ENCODE results near the gene ERF.

Gene ERF

DNA sequence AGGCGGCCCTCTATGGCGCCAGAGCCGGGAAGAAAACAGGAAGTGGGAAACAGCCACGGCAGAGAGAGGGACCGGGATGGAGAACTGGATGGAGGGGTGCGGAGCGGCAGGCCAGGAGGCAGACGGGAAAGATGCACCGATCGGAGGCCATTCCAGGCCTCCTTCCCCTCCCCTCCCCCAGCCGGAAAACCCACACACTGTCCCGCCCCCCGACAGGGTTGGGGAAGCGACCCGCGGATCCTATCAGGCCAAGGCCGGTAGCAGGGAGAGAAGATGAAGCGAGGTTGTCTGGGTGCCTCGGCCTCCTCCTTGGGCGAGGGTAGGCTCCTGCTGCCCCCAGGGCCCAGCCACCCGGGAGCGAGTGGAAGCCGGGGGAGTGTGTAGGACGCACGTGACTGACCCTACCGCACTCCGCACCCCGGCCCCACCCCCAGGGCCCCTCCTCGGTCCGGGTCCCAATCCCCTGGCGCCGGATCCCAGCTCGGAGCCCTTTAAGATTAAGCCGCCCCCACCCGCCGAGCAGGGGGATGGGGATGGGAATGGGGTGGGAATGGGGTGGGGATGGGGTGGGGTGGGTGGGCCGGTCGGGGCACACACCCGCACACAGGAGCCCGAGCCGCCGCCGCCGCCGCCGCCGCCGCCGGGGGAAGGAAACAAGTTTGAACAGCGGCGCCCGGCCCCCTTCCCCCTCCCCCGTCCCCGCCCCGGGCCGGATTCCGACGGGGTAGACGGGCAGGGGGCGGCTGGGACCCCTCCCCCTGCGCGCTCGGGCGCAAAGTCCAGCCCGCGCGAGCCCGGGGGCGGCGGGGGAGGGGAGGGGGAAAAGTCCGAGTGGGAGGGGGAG is 1.5 kb downstream of the ERF start:
- peak; percentile 57 for DNase-seq (ENCODE audit: low spot score)

DNA sequence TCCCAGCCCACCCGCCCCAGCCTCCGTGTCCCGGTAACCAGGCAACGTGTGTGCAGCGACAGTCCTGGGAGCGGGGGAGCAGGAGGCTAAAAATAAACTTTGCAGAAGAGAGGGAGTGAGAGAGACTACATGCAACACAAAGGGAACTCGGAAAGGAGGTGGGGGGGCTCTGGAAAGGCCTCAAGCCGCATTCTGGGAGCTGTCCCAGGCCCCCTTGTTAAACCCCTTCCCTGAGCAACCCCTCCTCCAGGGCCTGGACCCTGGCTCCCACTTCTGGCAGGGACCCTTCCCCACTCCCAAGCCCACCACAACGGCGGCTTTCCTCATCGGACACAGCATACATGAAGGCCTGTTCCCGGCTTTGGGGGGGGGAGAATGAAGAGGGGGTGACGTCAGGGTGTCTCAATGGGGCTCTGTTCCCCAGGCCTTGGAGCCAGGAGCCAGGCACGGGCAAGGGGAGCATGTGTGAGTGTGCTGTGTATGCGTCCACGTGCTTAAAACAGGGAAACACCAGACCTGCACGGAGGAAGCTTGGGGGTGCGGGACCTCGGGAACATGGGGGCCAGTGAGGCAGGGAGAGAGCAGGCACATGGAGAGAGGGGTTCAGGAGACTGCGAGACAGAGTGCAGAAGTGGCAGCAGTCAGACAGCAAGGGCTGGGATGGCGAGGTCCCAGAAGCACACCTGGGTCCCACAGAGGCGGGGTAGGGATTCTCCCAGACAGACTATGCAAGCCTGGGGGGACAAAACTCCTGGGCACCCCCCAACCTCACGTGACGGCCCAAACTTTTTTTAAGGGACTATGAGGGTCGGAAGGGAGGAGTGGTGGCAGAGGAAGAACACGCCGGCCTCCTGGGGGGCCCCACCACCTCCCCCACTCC is 2.3 kb downstream of the ERF start:
- peak; percentile 51 for DNase-seq (ENCODE audit: low spot score)

DNA sequence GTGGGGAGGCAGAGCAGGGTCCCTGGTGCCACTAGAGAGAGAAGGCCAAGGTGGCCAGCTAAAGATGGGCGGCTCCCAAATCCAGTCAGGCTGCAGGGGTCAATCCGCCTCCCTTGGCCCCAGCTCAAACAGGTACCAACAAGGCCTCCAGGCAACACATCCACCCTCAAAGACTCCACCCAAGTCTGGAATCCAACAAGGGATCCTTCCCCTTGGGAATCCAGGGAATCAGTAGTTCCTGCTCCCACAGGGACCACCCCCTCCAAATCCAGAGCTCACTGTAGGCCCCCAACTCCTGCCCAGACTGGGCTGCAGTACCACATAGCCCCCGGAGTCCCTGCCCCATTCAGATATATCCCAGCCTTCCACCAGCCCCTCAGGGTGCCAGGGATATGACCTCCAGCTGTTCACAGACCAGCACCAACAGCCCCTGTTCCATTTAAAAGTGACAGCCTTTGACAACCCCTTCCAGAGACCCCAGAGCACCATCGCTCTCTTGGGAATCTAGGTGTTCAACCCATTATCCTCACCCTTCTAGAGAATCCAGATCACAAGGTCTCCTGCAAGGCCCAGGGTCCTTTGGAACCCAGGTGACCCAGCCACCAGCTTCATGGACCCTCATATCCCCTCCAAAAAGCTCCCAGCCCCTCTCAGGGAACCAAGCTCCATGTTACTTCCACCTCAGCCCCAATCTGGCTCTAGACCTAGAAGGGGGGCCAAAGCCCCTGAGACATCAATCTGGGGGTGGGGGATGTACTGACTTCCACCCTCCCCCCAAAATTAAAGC is 3.2 kb downstream of the ERF start:
- DNase-seq (ENCODE audit: low spot score) = no peak

DNA sequence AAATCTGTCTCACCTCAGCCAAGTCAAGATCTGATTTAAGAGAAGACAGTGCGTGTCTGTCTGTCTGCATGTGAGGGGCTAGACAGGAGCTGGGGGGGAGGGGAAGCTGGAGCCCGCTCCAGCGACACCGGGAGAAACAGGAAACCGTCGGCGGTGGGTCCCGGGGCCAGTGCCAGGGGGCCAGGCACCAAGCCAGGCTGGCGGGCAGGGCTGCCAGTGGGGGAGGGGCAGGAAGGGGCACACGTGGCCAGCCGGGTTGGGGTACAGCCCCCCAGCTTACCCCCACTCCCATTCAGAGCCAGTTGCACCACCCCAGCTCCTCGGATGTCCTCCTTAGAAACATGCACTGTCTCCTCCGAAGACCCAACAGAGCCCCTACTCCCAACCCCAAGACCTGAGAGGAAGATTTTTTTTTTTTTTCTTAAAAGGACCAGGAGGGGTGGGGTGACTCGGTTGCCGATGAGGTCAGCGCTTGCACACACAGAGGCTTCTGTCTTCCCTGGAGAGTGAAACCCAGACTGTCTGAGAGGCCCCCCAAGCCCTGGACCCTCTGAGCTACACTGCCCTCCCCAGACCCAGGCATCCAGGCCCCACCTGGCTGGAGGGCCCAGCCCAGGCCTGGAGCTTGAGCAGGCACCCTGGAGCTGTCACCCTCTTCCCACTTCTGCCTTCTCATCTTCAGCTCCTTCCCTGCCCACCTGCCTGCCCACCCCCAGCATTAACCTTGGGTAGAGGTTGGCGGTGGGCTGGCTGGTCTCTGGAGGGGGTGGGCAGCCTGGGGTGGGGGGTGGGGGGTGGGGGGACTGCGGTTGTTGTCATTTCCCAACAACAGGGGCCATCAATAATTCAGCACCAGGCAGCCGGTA is 4.0 kb downstream of the ERF start:
- peak; percentile 45 for DNase-seq (ENCODE audit: low spot score)

DNA sequence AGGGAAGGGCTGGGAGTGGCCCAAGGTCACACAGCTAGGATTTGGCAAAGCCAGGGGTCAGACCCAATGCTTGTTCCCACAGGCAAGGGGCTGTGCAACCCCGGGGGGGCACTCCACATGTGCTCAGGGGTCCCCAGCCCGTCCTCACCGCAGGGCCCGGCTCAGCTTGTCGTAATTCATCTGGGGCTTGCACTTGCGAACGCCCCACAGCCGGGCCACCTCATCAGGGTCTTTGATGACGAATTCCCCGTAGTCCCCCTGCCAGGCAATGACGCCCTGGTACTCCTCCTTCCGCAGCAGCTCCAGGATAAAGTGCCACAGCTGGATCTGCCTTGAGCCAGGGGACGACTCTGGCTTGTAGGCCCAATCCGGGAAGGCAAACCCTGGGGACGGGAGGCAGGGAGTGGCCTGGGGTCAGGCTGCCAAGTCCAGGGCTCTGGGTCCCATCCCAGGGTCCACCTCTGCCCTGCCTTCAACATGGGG is 4.7 kb downstream of the ERF start:
- no peak for DNase-seq (ENCODE audit: low spot score)

DNA sequence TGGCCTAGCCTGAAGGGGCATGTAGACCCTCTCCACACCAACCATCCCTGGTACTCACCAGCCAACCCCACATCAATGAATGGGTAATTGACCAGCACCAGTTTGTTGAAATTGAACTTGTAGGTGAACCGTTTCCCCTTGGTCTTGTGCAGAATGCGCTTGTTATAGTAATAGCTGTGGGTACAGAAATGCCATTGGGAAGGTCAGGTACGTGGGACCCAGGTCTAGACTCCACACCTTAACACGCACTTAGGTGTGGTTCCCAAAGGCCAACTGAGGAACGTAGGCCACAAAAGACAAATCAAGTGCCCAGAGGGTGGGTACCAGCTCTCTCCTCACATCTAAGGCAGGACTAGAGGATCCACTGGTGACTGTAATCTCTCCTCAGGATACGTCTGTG is 5.2 kb downstream of the ERF start:
- no peak for DNase-seq (ENCODE audit: low spot score)

DNA sequence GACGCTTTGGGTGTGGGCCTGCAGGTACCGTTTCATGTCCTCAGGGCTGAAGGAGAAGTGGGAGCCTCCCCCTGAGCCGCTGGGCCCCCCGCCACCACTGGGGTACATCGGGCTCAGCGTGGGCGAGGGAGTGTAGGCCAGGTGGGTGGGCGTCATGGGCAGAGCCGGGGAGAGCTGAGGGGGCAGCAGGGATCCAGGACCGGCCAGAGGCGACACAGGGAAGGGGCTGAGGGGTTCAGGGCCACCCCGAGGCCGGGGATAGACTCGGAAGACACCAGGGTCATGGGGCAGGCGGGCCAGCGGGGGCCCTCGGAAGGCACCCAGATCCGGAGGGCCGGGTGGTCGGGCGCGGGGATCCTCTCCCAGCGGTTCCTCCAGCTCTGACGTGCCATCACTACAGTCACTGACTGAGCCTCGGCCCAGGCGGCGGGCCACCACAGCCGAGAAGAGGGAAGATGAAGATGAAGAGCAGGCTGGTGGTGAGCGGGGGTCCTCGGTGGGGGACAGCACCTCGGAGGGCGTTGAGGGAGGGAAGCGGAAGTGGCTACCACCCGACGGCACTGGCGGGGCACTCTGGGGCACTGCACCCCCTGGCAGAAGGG is 5.7 kb downstream of the ERF start:
- no peak for DNase-seq (ENCODE audit: low spot score)

DNA sequence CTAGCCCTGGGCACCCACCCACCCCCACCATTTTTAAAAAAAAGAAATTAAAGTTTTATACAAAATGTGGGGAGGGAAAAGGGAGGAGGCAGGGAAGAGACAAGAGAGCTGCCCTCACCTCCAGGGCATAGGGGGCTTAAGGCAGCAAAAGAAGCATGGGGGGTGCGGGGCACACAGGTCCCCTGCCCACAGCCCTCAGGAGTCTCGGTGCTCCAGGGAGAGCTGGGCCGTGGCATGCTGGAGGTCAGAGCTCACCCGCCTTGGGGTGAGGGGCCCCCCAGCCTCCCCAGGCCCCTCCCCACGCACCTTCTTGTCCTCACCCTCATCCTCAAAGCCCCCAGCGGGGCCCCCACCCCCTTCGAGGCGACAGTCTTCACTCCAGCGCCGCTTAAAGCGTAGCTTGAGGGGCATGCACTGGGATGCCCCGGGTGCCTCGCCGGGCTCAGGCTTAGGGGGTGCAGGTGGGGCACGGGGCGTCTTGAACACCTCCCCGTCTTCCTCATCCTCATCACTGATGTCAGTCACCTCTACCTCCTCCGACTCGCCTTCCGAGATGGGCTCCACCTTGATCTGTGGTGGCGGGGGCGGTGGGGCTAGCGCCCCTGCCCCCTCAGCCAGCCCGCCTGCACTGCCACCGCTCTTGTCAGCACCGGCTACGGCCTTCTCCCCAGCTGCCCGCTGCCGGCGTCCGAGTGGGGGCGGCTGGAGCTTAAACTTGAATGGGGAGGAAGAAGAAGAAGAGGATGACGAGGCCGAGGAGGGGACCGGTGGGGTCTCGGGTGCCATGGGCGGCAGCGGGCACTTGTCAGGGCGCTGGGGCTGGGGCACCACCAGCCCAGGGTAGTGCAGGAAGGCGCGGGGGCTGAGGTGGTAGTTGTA is 6.4 kb downstream of the ERF start:
- no peak for DNase-seq (ENCODE audit: low spot score)

DNA sequence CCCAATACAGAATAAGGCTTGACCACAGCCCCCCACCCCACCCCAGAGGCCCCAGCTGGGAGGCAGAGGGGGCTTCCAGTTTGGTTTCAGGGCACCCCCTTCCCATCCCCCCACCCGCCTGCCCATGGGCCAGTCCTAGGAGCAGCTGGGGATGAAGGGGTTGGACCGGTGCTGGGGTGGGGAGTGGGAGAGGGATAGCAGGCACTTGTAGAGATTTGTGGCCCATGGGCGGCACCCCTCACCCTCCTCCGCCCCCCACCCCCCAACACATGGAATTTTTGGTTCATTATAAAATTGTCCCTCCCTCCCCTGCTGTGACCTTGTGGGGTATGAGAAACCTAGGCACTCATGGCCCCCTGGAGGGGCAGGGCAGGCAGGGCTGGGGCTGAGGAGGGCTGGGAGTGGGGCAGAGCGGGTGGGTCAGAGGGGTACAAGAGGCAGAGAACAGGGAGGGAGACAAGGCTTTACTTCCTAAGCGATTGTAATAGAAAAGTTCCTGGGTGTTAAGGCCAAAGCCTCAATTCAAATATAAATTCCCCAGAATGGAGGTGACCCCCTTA is 7.2 kb downstream of the ERF start:
- DNase-seq (ENCODE audit: low spot score) = no peak

DNA sequence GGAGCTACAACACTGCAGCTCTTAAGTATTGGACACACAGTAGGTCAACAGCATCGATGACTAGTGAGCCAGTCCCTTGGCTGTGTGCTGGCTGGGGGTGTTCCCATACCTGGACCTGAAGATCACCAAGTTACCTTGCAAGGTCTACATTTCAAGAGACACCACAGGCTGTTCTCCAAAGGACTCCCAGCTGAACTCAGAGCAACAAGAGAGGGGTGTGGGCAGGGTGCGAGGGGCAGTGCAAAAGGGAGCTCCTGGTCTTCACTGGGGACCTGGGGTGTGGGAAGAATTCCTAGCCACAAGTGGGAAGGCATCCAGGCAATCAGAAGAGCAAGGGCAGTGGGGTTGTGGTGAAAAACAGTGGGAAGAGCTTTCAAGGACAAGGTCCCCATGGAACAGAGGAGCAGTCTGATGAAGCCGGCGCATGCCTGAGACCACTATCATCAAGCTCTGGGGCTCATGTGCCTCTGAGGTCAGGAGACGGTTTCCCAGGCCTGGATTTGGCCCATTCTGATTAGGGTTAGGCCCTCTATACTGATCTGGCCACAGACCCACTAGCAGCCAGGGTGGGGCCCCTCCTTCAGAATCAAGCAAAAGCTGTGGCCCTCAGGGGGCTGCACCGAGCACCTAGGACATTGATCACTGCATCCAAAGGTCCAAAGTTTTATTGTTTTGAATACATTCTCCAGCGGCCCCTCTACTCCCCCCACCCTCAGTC is 7.8 kb downstream of the ERF start:
- no peak for DNase-seq (ENCODE audit: low spot score)

DNA sequence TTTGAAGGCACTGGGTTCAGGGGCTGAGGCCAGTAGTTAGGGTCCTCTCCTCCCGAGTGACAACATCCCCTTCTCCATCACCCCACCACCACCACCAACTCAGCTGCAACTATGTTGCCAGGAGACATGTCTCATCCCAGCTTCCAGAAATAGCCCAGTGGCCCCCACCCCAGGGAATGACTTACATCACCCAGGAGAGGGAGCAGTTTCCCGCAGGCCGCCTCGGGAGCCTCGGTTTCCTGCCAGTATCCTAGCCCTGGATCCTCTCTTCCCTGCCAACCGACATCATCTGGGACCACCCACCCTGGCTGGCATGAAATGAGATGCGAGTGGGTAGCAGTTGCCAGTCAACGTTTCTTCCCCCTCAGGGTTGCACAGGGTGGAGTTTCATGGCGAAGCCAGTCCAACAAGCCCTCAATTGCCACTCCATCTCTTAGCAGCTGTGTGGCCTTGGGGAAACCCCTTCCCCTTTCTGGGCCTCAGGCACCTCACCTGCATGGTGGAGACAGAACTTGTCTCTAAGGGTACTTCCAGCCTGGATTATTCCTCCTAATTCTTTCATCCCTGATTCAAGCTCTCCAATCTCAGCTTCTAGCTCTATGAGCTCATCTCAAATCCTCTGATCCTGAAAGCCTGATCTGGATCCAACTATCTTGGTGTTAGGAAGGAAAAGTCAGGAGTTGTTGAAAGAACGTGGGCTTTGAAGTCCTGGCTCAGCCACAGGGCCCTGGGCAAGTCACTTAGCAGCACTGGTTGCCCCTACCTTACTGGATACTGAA is 8.6 kb downstream of the ERF start:
- peak; percentile 72 for DNase-seq (ENCODE audit: low spot score)

DNA sequence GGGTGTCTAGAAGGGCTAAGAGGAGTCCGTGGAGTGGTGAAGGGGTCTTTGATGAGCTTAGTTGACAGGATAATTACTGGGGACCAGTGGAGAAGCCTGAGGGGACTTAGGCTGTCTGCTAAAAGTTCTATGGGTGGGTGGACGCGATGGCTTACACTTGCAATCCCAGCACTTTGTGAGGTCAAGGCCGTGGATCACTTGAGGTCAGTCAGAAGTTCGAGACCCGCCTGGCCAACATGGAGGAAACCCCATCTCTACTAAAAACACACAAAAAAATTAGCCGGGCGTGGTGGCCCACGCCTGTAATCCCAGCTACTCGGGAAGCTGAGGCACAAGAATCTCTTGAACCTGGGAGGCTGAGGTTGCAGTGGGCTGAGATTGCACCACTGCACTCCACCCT is 9.7 kb downstream of the ERF start:
- DNase-seq (ENCODE audit: low spot score) = no peak

DNA sequence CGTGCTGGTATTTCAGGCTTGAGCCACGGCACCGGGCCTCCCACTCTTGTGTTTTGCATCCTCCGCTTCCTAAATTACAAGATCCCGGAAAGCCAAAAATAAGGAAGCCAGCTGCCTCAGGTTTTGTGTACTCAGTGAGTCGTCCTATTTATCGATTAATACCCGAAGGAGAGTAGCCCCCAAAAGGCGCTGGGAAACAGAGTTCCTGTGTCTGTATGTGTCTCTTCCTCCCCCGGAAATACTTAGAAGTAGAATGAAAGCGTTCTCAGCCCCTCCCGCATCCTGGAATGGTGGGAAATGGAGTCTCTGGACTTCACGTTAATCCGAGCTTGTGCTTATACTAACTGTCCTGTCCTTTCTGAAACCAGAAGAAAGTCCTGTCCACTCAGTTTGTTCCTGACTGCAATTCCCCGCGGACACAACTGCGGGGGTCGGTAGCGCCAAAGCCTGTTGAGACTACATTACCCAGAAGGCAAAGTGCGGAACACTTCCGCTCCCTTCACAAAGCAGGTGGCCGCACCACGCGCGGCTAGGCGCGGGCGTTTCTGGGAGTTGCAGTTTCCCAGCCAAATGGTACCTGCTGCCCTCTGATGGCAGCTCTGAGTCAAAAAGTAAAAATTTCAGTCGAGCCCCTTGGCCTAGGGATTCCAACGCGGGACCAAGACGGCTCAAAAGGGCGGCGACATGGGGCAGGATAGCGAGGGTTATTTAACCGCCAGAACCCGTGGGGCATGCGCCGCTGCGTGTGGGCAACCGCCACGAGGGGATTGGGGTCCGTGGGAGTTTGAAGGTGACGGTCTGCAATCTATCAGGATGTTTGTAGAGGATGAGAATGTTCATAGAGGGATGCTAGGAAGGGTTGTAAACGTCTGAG is 10.3 kb downstream of the ERF start:
- DNase-seq (ENCODE audit: low spot score) = peak; percentile 94

DNA sequence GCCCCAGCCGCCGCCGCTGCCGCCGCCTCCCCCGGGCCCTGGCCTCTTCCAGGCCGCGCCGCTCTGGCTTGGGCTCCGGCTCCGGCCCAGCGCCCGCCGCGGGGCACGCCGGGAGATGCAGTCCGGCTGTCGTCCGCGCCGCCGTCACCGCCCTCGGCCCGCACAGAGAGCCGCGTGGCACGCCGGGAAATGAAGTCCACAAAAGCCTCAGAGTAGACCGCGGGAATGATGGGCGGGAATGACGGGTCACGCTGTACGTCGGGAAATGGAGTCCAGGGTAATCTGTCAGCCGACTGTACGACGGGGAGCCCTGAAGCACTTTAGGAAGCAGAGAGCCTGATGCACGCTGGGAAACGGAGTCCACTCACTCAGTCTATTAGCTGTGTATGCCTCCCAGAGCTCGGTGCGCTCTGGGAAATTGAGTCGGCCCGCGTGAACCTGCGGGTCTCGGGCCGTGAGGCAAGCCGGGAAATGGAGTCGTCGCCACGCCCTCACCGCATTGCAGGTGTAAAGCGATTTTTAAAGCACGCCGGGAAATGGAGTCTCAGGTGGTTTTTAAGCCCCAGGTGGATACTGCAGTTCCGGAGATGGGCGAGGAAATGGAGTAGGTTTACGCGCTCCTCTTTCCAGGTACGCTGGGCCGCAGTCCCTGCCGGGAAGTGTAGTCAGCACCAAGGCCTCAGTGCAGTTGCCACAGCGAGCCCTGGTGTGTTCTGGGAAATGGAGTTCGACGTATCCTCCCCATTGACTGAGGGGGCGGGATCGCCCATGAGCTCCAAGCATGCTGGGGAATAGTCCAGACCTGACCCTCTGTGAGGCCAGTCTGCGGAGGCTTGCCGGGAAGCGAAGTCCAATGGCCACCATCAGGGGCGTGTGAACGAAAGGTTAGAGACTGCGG is 12.2 kb downstream of the ERF start, which contains the start of gene GSK3A:
Gene GSK3A, minus strand, starts transcription at position 91 of the 898 bp plus-strand sequence. CDS start 137 bp downstream, outside the sequence.
- DNase-seq (ENCODE audit: low spot score) = peak; percentile 99

DNA sequence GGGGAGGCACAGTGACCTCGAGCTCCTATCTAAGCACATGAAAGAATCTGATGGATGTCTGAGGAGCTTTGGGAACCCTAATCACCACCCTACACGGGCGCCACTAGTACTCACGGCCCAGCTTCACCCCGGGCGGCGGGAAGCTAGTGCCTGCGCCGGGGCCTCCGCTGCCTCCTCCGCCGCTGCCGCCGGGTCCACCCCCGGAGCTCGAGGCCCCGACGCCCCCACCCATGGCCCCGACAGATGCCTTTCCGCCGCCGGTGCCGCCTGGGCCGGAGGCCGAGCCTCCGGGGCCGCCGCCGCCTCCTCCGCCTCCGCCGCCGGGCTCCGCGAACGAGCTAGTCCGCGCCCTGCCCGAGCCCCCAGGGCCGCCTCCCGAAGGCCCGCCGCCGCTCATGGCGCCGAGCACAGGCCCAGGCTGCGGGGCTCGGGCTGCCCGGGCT is 12.8 kb downstream of the ERF start:
- DNase-seq (ENCODE audit: low spot score) = peak; percentile 6

DNA sequence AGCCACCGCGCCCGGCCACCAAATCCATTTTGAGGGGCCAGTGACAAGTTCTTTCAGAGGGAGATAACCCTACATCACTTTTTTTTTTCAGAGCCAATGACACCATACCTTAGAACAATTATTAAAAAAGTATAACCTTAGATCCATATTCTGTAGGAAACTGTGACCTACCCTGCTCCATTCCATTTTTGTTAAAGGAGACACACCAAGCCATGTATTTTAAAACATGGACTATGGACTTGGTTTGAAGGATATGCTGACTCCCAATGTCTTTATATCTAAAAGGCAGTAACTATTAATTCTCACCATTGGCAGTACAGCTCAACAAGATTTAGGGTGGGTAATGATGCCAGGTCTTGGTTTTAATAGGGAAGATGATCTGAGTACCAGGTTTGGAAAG is 13.6 kb downstream of the ERF start:
- no peak for DNase-seq (ENCODE audit: low spot score)
